ENCODE data around the gene LEMD2. TPM values are rescaled to one million over a fixed set of nuclear protein-coding genes. Genes with fewer than 3 reads are reported as not detected.

Gene LEMD2
- total RNA-seq, 1 donor from 2014 or later = 61.5 TPM

DNA sequence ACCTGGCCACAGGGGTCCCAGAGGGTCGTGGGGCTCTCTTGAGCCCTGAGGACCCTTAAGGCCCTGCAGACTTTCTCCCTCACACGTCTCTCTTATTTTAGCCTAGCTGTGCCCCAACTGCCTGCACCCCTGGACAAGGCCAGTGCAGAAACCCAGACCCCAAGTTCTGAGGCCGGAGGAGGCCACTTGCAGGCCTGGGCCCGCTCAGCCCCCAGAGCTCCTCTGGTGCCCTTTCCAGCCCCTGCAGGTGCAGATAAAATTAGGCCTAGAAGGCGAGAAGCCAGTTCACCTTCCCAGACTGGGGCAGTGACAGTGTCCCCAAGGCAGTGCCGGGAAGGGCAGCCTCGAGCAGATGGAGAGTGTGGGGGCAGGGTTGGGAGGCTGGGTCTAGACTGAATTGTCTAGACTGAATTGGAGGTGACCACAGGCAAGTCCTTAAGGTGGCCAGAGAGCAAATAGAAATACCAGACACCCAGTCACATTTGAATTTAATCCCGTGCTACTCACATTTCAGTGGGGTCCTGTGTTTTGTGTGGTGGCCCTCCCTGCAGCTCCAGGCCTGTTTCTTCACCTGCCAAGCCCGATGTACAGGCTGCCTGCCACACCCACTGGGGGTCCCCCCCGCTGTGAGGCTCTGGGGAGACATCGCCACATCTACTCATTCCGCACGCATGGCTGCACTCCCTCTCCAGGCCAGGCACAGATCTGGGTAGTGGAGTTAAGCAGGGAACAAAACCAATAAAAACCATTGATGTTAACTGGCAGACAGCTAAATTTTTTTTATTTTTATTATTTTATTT is 33.7 kb downstream of the LEMD2 start:
- no peak overlapping the region for H3K27ac ChIP-seq

GRCh38 chr6:33754222-33754621 is 34.7 kb downstream of the LEMD2 start:
- ATAC-seq (no peak), DNase-seq (no peak)
- no peak for TF ChIP-seq CTCF (IDR thresholded peaks at IDR 0.05)
- peaks cover 4% of the 10 kb centered on the region for H3K4me1 ChIP-seq
- no peaks in the 10 kb centered on the region for H3K9me3 ChIP-seq
- no peaks in the 10 kb centered on the region for H3K27me3 ChIP-seq
- intact Hi-C loops (cut with DNase I) = no loop called here
- H3K27ac ChIP-seq = no peak overlapping the region
- H3K36me3 ChIP-seq = no peaks in the 10 kb centered on the region
- H3K4me3 ChIP-seq = no peak overlapping the region

More for the DNA sequence above, 33.7 kb downstream of the LEMD2 start:
- intact Hi-C loops (cut with DNase I) = no loop called here
- Histone ChIP-seq H3K4me1 (peaks cover 4% of the 10 kb centered on the region), H3K9me3 (no peaks in the 10 kb centered on the region), H3K4me3 (no peak overlapping the region), H3K36me3 (no peaks in the 10 kb centered on the region), H3K27me3 (no peaks in the 10 kb centered on the region)
- no peak for ATAC-seq
- no peak for DNase-seq
- no peak for TF ChIP-seq CTCF (IDR thresholded peaks at IDR 0.05)

DNA sequence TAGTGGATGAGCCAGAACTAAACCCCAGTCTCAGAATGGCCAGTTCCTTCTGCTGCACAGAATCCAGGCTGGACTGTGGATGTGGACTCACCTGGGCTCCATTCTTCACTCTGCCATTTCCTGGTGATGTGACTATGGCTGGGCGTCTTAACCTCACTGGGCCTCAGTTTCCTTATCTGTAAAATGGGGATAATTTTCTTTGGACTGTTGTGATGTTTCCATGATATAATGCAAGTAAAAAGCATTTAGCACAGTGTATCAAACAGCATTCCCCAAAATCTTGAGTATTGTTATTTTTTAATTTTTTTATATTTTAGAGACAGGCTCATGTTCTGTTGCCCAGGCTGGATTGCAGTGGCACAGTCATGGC is 36.3 kb downstream of the LEMD2 start:
- intact Hi-C loops (cut with DNase I) = no loop called here
- Histone ChIP-seq H3K4me3 (no peak overlapping the region), H3K9me3 (no peaks in the 10 kb centered on the region), H3K36me3 (no peaks in the 10 kb centered on the region), H3K4me1 (peaks cover 4% of the 10 kb centered on the region), H3K27ac (no peak overlapping the region), H3K27me3 (no peaks in the 10 kb centered on the region)
- no peak for DNase-seq
- ATAC-seq = no peak
- TF ChIP-seq CTCF (IDR thresholded peaks at IDR 0.05) = no peak

DNA sequence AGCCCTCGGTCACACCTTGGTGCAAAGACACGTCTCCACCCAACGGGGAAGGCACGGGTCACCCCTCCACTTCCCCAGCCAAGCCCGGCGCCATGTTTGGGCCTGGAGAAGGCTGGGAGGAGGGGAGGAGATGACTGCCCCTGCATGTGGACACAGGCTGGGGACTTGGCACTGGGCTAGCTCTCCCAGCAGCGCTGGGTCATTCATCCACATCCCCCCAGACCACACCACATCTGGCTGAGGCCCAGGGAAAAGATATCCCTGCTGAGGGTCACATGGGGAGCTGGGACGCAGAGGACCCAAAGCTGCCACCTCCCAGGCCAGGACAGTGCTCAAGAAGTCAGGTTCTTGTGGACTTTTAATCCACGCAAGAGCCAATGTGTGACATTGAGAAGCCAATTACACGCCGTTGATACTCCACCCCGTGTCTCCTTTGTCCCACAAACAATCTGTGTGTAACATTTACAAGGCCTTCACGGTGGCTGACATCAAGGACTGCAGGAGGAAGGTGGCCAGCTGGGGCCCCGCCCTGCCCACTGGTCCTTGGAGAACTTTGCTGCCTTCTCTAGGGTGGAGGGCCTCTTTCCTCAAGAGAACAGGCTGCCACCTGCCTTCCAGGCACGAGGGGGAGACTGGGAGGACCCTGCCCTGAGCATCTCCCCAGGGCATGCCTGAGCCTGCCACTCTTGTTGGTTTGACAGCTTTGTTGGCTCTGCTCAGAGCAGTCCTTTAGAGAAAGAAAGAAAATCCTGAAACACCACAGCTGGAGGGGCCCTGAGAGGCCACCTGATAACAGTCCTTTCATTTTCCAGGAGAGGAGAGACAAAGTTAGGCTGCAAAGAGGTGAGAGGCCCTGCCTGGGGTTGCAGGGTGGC is 36.9 kb downstream of the LEMD2 start:
- no peaks in the 10 kb centered on the region for H3K9me3 ChIP-seq
- ATAC-seq (no peak), DNase-seq (no peak)
- intact Hi-C loops (cut with DNase I) = no loop called here
- no peak overlapping the region for H3K4me3 ChIP-seq
- H3K27ac ChIP-seq = no peak overlapping the region
- no peaks in the 10 kb centered on the region for H3K27me3 ChIP-seq
- no peaks in the 10 kb centered on the region for H3K36me3 ChIP-seq
- H3K4me1 ChIP-seq = peaks cover 4% of the 10 kb centered on the region
- TF ChIP-seq CTCF (IDR thresholded peaks at IDR 0.05) = no peak

- Histone ChIP-seq H3K4me3 (no peak overlapping the region), H3K36me3 (no peaks in the 10 kb centered on the region), H3K27ac (peak overlapping the region; percentile 58), H3K4me1 (peaks cover 4% of the 10 kb centered on the region), H3K9me3 (no peaks in the 10 kb centered on the region), H3K27me3 (no peaks in the 10 kb centered on the region)
- no peak for TF ChIP-seq CTCF (IDR thresholded peaks at IDR 0.05)
- peak; percentile 15 for ATAC-seq
- intact Hi-C loops (cut with DNase I) = no loop called here
- no peak for DNase-seq
These were observed 38.5 kb downstream of the LEMD2 start for GRCh38 chr6:33750244-33750991.
